Measurements from ENCODE around the gene BARX2.

The BARX2 gene

DNA sequence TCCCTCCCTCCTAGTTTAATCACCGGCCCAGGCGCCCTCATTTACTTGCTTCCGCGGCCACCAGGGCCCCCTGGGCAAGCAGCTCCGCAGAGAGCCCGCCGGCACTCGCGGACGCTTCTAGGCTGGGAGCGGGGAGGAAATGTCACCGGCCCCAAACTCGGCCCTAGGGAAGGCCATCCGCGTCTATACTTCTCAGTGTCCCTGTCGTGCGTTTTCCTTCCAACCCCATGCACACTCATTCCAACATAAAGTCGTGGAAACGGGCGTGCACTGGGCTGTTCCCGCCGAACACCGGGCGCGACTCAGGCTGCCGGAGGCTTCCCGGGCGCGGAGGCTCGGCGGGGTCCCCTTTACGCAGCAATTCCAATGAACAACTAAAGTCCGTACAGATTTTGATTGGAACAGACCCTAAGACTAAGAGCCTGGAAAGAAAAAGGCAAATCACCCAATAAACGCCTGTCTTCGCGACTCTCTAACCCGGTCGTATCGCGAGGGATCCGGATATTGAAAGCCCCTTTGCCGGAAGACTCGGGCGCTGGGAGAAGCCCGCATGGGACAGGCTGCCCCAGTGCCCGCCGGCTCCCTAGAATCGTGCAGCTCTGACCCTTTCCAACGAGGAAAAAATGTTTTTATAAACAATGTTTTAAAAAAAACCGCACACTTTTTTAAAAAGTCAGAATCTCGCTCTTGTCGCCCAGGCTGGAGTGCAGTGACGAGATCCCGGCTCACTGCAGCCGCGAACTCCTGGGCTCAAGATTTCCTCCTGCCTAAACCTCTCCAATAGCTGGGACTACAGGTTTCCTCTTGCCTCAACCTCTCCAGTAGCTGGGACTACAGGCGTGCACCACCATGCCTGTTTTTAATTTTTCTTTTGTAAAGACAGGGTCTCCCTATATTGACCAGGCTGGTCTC is 1.3 kb upstream of the BARX2 start:
- DNase-seq = no peak

DNA sequence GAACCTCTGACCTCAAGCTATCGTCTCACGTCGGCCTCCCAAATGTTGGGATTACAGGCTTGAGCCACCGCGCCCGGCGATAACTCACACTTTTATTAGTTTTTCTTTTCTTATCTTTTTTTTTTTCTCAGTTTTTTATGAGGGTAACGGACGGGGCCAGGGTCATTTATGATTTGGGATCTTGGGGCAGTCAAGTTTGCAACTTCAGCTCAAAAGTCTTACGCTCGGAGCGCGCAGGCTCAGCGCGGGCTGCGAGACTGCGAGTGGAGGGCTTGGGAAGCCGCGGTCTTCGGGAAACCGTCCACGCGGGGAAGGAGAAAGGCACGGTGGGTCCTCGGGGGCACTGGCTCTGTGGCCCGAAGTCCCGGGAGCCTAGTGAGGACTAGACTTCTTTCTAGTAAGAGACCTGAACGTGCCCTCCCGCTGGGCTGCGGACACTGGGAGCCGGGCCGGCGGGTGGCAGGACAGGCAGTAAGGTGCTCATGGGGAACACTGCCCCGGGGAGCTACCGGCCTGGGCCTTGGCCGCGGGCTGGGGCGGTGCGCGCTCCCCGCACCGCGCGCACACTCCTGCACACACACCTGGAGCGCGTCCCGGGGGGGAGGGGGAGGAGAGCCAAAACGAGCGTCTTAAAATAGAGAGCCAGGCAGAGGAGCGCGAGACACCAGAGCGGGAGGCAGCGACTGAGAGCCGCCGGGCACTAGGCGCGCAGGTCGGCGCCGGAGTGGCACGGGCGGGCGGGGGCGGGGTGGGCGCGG is 476 bp upstream of the BARX2 start:
- no peak for DNase-seq

DNA sequence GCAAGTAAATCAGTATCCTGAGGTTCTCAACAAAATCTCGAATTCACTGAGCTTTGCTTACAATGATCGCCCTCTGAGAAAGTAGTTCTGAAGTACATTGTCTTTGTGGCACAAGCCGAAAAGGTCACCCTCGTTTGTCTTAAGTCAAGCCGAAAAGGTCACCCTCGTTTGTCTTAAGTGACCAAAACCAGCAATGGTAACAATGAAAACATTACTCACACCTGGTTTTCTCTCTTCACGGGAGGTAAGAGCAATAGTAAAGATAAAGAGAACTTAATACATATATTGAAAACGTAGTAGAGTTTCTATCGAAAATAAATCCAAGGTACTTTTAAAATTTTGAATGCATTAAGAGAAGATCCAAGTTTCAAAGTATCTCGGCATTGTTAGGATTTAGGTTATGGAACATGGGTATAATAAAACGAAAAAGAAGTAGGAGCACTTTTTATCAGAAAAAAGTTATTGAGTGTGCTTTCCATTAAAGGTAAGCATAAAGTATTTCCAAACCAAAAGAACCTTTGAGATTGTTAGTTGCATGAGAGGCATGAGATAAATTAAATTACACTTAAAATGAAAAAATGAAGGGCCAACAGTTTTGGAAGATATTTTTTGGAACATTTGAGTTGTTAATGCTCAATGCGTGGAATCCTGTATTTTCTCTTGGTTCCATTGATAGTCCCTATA is 1.2 kb downstream of the BARX2 start:
- no peak for DNase-seq

- no peak for DNase-seq
These were observed 2.1 kb downstream of the BARX2 start for GRCh38 chr11:129377739-129378138.

DNA sequence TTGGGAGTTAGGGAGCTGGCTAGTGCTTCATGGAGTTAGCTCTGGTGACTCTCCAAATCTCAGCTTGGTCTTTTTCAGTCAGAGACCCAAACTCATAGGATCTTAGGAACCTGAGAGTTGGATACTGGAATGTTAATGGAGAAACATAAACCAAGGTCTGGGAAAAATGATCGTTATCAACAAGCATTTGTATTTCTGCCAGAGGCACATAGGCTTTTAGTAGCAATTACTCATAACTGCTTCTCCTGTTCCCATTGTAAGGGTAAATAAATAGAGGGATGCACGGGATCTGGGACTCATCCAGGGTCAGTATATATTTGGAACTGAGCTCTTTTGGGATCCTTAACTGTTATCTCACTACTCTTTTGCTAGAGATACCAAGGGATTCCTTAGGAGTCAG is 4.8 kb downstream of the BARX2 start:
- DNase-seq = no peak

DNA sequence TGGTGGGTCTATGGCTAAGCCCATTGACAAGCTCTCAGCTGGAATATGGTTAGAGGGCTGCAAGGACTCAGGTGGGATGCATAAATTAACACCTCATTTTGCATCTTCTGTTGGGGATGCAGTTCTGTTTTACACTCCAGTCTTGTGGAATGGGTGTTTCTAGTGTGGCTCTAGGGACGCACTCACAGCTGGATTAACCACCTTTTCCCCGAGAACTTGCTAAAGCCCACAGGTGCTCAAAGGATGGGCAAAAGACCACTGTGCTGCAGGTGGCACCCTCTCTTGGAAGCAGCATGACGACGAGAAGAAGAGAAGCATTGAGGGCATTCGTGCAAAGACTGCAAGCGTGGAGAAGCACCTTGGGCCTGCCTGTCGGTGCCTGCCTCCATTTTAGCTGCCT is 6.9 kb downstream of the BARX2 start:
- DNase-seq = no peak

- DNase-seq = no peak
These were observed 7.4 kb downstream of the BARX2 start for GRCh38 chr11:129383060-129383459.

GRCh38 chr11:129383502-129383901 is 7.9 kb downstream of the BARX2 start:
- DNase-seq = no peak

DNA sequence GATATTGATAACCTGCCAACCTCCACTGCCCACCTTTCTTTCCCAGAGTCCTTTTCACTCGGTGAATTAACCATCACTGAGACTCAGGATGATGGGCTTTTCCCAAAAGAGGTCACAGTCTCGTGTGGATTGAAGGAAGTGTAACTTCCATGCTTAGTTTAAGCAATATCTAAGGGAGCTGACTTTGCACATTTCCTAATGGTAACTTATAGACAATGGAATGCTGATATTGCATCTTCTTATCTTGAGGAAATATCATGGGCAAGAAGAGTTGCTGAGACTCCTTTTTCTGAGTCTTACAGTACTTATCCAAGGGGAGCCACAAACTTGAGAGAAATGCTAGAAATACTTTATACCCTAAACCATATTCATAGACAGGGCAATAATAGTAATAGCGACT is 8.8 kb downstream of the BARX2 start:
- DNase-seq = no peak

DNA sequence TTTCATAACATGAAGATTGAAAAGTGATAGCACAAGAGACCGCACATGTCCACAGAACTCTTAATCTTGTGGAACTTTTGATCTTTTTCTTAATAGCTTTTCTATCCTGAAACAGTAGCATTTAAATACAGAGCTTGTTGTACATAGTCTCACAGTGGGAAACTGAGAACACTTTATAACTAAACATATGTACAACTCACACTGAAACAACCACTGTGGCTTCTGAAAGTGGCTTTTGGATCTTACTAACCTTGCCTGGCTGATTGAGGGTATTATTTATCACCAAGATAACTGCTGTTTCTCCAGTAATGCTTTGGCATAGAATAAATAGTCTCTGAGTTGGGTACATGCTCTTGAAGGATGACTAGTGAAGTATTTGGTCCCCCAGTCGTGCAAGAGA is 10.2 kb downstream of the BARX2 start:
- DNase-seq = no peak

- no peak for DNase-seq
These were observed 11.2 kb downstream of the BARX2 start for GRCh38 chr11:129386795-129387397.

GRCh38 chr11:129387434-129387833 is 11.8 kb downstream of the BARX2 start:
- DNase-seq = no peak

GRCh38 chr11:129388824-129389223 is 13.2 kb downstream of the BARX2 start:
- DNase-seq = no peak

DNA sequence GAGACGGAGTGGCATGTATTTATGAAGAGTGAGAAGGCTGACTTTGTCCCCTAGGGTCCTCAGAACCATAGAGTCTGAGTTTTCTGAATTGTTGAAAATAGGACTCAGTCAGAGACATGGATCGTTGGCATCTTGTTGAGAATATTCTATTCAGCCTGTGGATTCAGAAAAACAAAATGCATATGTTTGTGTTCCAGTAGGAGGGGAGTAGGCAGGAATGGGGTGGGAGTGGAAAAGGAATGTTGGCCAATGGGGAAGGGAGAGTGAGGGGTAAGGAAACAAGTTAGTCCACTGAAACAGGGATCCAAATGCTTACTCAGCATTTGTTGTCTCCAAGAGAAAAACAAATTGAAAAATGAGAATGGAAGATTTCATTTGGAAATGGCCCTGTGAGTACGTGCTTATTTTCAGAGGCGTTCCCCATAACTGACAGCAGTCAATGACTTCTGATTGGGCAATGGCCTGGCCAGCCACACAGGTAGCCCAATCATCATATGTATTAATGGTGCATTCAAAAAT is 14.7 kb downstream of the BARX2 start:
- DNase-seq = no peak

- no peak for DNase-seq
These were observed 15.7 kb downstream of the BARX2 start for GRCh38 chr11:129391360-129391759.

DNA sequence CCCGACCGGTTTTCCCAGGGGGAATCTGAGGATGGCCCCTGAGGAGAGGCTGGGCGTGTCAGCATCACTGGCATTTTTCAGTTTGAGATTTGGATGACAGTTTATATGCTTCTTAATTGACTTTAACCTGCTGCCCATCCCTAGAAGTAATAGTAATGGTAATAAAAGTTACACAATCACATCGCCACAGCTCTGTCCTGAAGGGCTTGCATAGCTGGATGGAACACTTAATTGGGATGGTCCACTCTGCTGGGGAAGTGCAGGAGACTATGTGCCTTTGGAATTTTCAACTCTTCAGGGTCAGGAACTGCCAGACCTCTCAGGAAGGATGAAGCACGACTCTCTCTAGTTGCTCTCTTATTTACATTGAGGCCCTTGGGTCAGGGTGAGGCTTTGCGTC is 16.2 kb downstream of the BARX2 start:
- no peak for DNase-seq

- DNase-seq = no peak
These were observed 17.3 kb downstream of the BARX2 start for GRCh38 chr11:129392995-129393394.

DNA sequence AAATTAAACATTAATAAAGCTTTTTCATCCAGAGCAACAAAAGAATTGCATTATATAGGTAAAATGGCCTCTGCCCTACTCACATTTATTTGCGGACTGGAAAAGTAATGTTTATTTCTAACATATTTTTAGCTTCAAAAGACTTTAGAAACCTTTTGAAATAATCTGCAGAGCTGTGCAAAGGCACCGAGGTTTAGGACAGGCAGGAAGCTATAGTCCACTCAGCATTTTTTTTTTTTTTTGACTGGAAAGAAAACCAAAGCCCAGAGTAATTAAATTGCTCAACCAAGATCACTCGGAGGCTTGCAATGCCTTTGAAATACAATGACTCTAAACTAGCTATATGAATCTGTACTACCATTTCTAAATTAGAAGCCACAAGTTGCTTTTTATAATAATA is 19.1 kb downstream of the BARX2 start:
- no peak for DNase-seq

DNA sequence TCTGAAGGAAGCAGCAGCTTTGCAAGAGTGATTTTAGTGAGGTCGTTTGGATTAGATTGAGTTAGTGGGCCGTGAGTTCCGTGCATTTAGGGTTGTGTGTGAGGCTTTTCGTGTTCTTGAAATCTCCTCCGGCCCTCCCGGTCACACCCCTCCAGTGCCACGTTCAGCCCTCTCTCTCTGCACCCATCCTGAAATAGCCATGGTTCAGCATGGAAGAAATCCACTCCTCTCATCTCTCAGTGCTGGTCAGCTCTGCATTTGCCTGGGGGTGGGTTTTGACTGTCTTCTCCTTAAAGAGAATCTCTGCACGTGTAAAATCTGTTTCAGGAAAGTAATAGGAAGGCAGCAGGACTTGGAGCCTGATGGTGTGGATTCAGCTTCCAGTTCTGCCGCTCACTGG is 19.8 kb downstream of the BARX2 start:
- no peak for DNase-seq

DNA sequence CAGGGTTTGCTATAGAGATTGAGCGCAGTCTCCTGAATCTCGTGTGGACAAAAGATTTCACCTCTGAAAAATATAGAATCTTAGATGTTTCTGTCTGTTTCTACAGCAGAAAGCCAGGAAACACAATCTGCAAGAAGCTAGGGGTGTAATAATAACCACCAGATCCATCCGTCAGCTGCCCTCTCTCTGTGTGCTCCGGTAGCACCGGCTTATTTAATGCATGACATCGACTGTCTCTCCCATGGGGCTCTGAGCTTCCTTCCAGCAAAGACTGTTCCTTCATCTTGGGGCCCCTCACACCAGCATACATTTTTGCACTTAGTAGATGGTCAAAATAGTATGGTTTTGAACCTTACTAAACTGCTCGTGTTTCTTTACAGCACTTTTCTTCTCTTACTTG is 20.2 kb downstream of the BARX2 start:
- no peak for DNase-seq

DNA sequence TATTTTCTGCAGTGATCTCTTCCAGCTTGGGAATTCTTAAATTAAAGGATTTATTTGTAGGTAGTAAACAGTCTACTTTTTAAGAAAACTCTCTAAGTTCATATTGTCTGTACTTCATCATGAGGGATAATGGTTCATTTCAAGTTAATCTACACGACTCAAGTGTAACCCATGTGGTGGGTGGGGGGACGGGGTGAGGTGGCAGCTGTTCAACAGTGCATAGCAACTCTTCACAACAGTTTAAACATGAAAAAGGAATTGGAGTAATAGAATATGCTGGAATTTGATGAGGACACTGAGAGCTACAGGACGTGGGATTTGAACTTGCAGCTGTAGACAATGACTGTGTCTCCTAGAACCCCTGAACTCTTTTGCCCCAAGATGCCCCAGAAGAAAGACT is 20.8 kb downstream of the BARX2 start:
- no peak for DNase-seq

GRCh38 chr11:129402206-129403171 is 26.8 kb downstream of the BARX2 start:
- DNase-seq = no peak

Data from NCI-H524 treated with DMSO at 0.1 percent for 48 hours (cell line).